ENCODE data around the gene MCM6.
A peak's percentile ranks its signal among the peaks of the same experiment; 100 is the strongest.

Gene MCM6

GRCh38 chr2:135802350-135802749, 73.9 kb downstream of the MCM6 start:
- H3K27ac ChIP-seq = no peak overlapping the region
- no peak for TF ChIP-seq CTCF (IDR thresholded peaks at IDR 0.05)
- TF ChIP-seq ZFX (IDR thresholded peaks at IDR 0.05; ENCODE audit: borderline replicate concordance) = no peak

GRCh38 chr2:135800513-135801460, 75.5 kb downstream of the MCM6 start:
- no peak overlapping the region for H3K27ac ChIP-seq
- TF ChIP-seq CTCF (IDR thresholded peaks at IDR 0.05) = no peak; the same call in 1 of the 2 replicates
- no peak for TF ChIP-seq ZFX (IDR thresholded peaks at IDR 0.05; ENCODE audit: borderline replicate concordance)

GRCh38 chr2:135799738-135800137, 76.5 kb downstream of the MCM6 start:
- TF ChIP-seq CTCF (IDR thresholded peaks at IDR 0.05) (no peak), ZFX (IDR thresholded peaks at IDR 0.05; ENCODE audit: borderline replicate concordance) (no peak)
- H3K27ac ChIP-seq = no peak overlapping the region

- H3K27ac ChIP-seq = no peak overlapping the region
Measured at GRCh38 chr2:135798762-135799161, 77.5 kb downstream of the MCM6 start.

GRCh38 chr2:135798275-135798705, 78.0 kb downstream of the MCM6 start:
- TF ChIP-seq CTCF (IDR thresholded peaks at IDR 0.05) = no peak
- no peak for TF ChIP-seq ZFX (IDR thresholded peaks at IDR 0.05; ENCODE audit: borderline replicate concordance)
- no peak overlapping the region for H3K27ac ChIP-seq

More at GRCh38 chr2:135798762-135799161, 77.5 kb downstream of the MCM6 start:
- no peak for TF ChIP-seq ZFX (IDR thresholded peaks at IDR 0.05; ENCODE audit: borderline replicate concordance)
- no peak for TF ChIP-seq CTCF (IDR thresholded peaks at IDR 0.05)

GRCh38 chr2:135797497-135798274, 78.6 kb downstream of the MCM6 start:
- H3K27ac ChIP-seq = no peak overlapping the region
- peak; percentile 79 for TF ChIP-seq CTCF (IDR thresholded peaks at IDR 0.05)
- TF ChIP-seq ZFX (IDR thresholded peaks at IDR 0.05; ENCODE audit: borderline replicate concordance) = no peak

Data from 22Rv1 (cell line).